Measurements from ENCODE around the gene CELF4.
"Not testable (repeated sequence)": the region's sequence is repeated elsewhere in the genome, so short reads cannot be mapped to it uniquely, and the experiment has no call there.

CELF4 gene

DNA sequence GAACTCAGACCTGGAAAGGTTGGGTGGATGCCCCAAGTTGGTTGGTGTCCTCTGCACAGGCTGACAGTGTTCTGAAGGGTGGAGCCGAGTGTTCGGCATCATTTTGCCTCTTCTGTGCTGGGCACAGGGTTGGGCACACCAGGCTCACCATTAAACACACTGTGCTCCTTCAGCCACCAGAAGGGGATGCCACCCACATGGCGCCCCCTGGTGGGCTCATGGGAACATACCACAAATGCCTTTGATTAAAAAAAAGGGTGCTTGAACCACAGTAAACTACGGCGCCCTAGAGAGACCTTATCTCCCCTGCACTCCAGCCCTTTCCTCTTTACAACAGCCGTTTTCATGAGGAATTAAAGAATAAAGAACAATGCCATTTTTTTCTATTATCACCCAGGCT is 89.4 kb downstream of the CELF4 start:
- H3K27me3 ChIP-seq (replicated peaks; ENCODE audit: control insufficient read depth, insufficient read depth, low read length, poor library complexity, severe bottlenecking), result no peaks in the 10 kb centered on the region
- H3K4me1 ChIP-seq (ENCODE audit: control insufficient read depth, insufficient read depth, low read length, poor library complexity, severe bottlenecking), result no peaks in the 10 kb centered on the region
- H3K4me3 ChIP-seq (ENCODE audit: insufficient read depth, low read depth, low read length, poor library complexity, severe bottlenecking), result no peak overlapping the region
- H3K9me3 ChIP-seq (ENCODE audit: control insufficient read depth, low read length), result no peaks in the 10 kb centered on the region
- H3K27ac ChIP-seq (ENCODE audit: insufficient read depth, low read length, poor library complexity, severe bottlenecking), result no peak overlapping the region
- DNase-seq, result no peak
- no peaks in the 10 kb centered on the region for H3K36me3 ChIP-seq (ENCODE audit: control insufficient read depth, insufficient read depth, low read length)

DNA sequence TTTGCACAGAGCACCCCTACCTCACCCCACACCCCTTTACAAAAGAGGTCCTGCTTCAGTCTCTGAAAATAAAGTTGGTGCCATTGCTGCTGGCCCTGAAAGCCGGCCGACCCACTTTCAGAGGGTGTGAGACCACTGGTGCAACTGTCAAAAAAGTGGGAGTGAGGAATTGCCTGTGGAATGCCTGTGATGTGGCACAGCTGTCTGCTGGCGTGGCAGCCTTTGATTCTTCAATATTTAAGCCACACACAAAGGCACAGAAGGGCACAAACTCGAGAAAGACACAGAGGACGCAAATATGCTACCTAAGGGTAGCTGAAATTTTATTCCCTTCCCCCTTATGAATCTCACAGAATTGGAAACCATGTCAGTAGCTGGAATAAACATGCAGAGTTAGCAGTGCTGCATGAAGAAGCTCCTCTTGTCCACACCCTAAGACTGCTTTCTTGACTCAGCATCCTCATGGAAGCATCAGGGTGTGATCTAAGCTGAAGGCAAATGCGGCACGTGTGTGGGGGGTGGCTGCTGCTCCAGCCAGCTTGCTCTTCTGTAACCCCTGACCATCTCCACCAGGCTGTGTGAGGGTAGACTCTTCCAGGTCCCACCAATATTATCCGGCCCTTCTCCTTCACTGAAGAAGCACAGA is 92.3 kb downstream of the CELF4 start:
- H3K4me1 ChIP-seq (ENCODE audit: control insufficient read depth, insufficient read depth, low read length, poor library complexity, severe bottlenecking), result no peaks in the 10 kb centered on the region
- H3K9me3 ChIP-seq (ENCODE audit: control insufficient read depth, low read length), result no peaks in the 10 kb centered on the region
- no peaks in the 10 kb centered on the region for H3K36me3 ChIP-seq (ENCODE audit: control insufficient read depth, insufficient read depth, low read length)
- no peak overlapping the region for H3K27ac ChIP-seq (ENCODE audit: insufficient read depth, low read length, poor library complexity, severe bottlenecking)
- H3K27me3 ChIP-seq (replicated peaks; ENCODE audit: control insufficient read depth, insufficient read depth, low read length, poor library complexity, severe bottlenecking), result no peaks in the 10 kb centered on the region
- no peak overlapping the region for H3K4me3 ChIP-seq (ENCODE audit: insufficient read depth, low read depth, low read length, poor library complexity, severe bottlenecking)
- DNase-seq, result no peak

DNA sequence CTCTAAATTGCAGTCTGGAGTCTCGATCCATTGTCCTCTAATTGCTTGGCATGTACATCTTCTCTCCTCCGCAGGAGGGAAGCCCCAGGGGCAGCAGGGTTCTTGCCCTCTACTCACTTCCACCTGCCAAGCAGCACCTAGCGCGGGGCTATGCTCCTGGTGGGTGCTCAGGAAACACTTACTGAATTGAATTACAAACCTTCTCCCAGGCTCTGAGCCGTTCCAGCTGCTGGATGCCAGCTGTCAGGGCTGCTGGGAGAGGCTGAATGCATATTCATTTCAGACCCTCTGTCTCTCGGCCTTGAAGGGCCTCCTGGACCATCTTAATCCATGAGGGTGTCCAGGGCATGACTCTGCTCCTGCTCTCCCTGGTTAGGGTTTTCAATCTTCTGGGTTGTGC is 94.0 kb downstream of the CELF4 start:
- Histone ChIP-seq H3K4me3 (ENCODE audit: insufficient read depth, low read depth, low read length, poor library complexity, severe bottlenecking) (no peak overlapping the region), H3K36me3 (ENCODE audit: control insufficient read depth, insufficient read depth, low read length) (no peaks in the 10 kb centered on the region), H3K9me3 (ENCODE audit: control insufficient read depth, low read length) (no peaks in the 10 kb centered on the region), H3K27ac (ENCODE audit: insufficient read depth, low read length, poor library complexity, severe bottlenecking) (no peak overlapping the region), H3K4me1 (ENCODE audit: control insufficient read depth, insufficient read depth, low read length, poor library complexity, severe bottlenecking) (no peaks in the 10 kb centered on the region), H3K27me3 (replicated peaks; ENCODE audit: control insufficient read depth, insufficient read depth, low read length, poor library complexity, severe bottlenecking) (no peaks in the 10 kb centered on the region)
- DNase-seq, result no peak

DNA sequence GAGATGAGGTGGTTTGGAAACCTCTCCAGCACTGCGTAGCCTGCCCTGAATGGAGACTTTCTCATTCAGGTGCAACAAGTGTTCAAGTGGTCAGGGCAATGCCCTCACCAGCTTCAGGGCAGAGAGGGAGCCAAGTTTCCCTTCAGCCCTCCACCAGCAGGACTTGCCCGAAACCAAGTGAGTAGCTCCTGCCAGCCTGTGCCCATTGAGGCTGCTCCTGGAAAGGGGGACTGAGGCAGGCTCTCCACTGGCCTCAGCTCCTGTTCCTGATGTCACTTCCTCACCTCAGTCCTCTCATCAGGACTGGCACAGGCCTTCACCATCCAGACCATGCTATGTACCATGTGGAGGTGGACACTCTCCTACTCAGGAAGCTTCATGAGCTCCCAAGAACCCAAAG is 94.6 kb downstream of the CELF4 start:
- Histone ChIP-seq H3K36me3 (ENCODE audit: control insufficient read depth, insufficient read depth, low read length) (no peaks in the 10 kb centered on the region), H3K27me3 (replicated peaks; ENCODE audit: control insufficient read depth, insufficient read depth, low read length, poor library complexity, severe bottlenecking) (no peaks in the 10 kb centered on the region), H3K4me3 (ENCODE audit: insufficient read depth, low read depth, low read length, poor library complexity, severe bottlenecking) (no peak overlapping the region), H3K9me3 (ENCODE audit: control insufficient read depth, low read length) (no peaks in the 10 kb centered on the region), H3K4me1 (ENCODE audit: control insufficient read depth, insufficient read depth, low read length, poor library complexity, severe bottlenecking) (no peaks in the 10 kb centered on the region), H3K27ac (ENCODE audit: insufficient read depth, low read length, poor library complexity, severe bottlenecking) (no peak overlapping the region)
- DNase-seq, result no peak

DNA sequence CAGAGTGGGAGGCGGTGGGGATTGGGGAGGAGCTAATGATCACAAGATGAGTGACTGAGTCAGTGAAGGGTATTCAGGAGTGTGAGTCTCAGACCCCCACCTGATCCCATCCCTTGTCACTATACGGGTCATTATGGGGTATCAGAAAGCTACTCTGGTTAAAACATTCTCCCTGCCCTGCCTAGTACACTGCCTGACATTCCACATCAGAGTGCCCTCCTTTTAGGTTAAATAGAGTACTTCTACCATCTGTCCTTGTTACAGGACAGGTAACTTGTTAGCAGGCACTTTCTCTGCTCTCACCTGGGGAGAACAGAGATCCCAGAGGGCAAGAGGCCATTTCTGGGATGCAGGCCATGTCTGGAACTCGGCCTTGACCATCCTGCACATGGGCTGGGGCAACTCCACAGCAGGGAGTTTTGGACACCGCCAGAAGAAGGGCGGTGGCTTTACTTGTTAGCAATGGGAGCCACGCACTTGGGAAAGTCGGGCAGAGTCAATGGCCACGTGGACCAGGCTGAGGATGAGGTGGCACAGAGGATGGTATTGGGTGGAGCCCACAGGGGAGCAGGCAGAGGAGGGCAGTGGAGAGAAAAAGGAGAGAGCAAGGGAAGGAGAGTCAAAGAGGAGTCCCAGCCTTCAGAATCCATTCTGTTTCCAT is 98.5 kb downstream of the CELF4 start:
- no peak overlapping the region for H3K4me3 ChIP-seq (ENCODE audit: insufficient read depth, low read depth, low read length, poor library complexity, severe bottlenecking)
- H3K27ac ChIP-seq (ENCODE audit: insufficient read depth, low read length, poor library complexity, severe bottlenecking), result no peak overlapping the region
- no peaks in the 10 kb centered on the region for H3K9me3 ChIP-seq (ENCODE audit: control insufficient read depth, low read length)
- no peaks in the 10 kb centered on the region for H3K27me3 ChIP-seq (replicated peaks; ENCODE audit: control insufficient read depth, insufficient read depth, low read length, poor library complexity, severe bottlenecking)
- no peaks in the 10 kb centered on the region for H3K36me3 ChIP-seq (ENCODE audit: control insufficient read depth, insufficient read depth, low read length)
- no peaks in the 10 kb centered on the region for H3K4me1 ChIP-seq (ENCODE audit: control insufficient read depth, insufficient read depth, low read length, poor library complexity, severe bottlenecking)
- DNase-seq, result no peak

DNA sequence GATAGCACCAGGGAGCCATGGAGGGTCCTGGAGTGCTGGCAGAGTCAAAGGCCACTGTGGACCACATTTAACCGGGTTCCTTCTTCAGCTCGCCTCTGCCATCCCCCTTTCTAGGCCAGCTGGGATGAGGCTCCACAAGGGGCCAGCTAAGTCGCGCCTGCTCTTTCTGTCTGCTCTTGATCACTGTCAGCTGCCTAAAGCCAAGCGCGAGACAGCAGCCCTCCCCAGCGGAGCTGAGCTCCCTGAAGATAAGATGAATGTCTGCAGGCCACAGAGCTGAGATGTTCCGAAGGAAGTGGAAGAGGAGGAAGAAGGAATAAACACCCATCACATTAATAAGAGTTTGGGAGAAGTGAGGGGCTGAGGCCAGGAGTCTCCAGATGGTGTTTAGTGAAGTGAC is 99.6 kb downstream of the CELF4 start:
- no peaks in the 10 kb centered on the region for H3K27me3 ChIP-seq (replicated peaks; ENCODE audit: control insufficient read depth, insufficient read depth, low read length, poor library complexity, severe bottlenecking)
- no peaks in the 10 kb centered on the region for H3K9me3 ChIP-seq (ENCODE audit: control insufficient read depth, low read length)
- H3K4me1 ChIP-seq (ENCODE audit: control insufficient read depth, insufficient read depth, low read length, poor library complexity, severe bottlenecking), result no peaks in the 10 kb centered on the region
- H3K4me3 ChIP-seq (ENCODE audit: insufficient read depth, low read depth, low read length, poor library complexity, severe bottlenecking), result no peak overlapping the region
- no peak overlapping the region for H3K27ac ChIP-seq (ENCODE audit: insufficient read depth, low read length, poor library complexity, severe bottlenecking)
- no peak for DNase-seq
- no peaks in the 10 kb centered on the region for H3K36me3 ChIP-seq (ENCODE audit: control insufficient read depth, insufficient read depth, low read length)

DNA sequence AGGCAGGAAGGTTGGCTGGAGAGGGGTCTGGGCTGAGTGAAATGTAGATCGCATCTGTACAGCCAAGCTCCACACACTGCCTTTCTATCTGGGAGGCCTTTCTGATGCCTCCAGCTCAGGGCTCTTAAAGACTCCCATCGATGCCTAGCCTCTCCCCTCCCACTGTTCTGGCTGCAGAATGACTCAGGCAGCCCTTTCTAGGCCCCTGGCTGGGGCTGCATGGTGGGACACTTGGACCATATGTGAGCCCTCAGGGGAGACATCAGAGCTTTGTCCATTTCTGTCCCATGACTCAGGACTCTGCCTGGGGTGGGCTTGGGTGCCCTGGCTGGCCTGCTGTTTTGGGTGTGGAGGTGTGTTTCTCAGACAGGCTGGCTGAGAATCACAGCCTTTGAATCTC is 101.3 kb downstream of the CELF4 start:
- Histone ChIP-seq H3K36me3 (ENCODE audit: control insufficient read depth, insufficient read depth, low read length) (no peaks in the 10 kb centered on the region), H3K4me1 (ENCODE audit: control insufficient read depth, insufficient read depth, low read length, poor library complexity, severe bottlenecking) (no peaks in the 10 kb centered on the region), H3K27ac (ENCODE audit: insufficient read depth, low read length, poor library complexity, severe bottlenecking) (no peak overlapping the region), H3K4me3 (ENCODE audit: insufficient read depth, low read depth, low read length, poor library complexity, severe bottlenecking) (no peak overlapping the region), H3K9me3 (ENCODE audit: control insufficient read depth, low read length) (no peaks in the 10 kb centered on the region), H3K27me3 (replicated peaks; ENCODE audit: control insufficient read depth, insufficient read depth, low read length, poor library complexity, severe bottlenecking) (no peaks in the 10 kb centered on the region)
- no peak for DNase-seq

DNA sequence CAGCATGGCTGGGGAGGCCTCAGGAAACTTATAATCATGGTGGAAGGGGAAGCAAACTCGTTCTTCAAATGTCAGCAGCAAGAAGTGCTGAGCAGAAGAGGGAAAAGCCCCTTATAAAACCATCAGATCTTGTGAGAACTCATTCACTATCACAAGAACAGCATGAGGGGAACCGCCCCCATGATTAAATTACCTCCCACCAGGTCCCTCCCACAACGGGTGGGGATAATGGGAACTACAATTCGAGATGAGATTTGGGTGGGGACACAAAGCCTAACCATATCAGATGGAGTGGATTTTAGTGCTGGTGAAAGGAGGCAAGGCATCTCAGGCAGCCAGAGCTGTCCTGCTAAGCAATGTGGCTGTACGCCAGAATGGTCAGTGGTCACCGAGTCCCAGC is 104.3 kb downstream of the CELF4 start:
- not testable (repeated sequence) for H3K4me1 ChIP-seq (ENCODE audit: control insufficient read depth, insufficient read depth, low read length, poor library complexity, severe bottlenecking); H3K27ac ChIP-seq (ENCODE audit: insufficient read depth, low read length, poor library complexity, severe bottlenecking); H3K4me3 ChIP-seq (ENCODE audit: insufficient read depth, low read depth, low read length, poor library complexity, severe bottlenecking); DNase-seq; H3K27me3 ChIP-seq (replicated peaks; ENCODE audit: control insufficient read depth, insufficient read depth, low read length, poor library complexity, severe bottlenecking); H3K36me3 ChIP-seq (ENCODE audit: control insufficient read depth, insufficient read depth, low read length); H3K9me3 ChIP-seq (ENCODE audit: control insufficient read depth, low read length)

DNA sequence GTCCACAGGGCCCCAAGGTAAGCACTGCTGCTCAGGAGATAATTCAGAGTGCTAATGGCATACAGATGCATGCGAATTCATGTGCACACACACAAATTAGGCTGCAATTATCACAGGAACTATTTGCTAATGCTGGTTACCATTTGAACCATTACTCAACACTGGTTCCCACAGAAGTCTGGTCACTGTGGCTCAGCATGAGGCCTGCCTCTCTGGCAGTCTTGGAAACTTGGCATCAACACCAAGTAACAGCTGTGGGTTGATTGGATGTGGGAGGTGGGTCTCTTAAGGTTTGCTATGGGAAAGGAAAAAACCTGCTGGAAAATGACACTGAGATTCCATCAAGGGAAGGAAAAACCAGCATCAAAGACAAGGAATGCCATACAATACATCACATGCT is 105.0 kb downstream of the CELF4 start:
- no peak for DNase-seq
- no peaks in the 10 kb centered on the region for H3K27me3 ChIP-seq (replicated peaks; ENCODE audit: control insufficient read depth, insufficient read depth, low read length, poor library complexity, severe bottlenecking)

DNA sequence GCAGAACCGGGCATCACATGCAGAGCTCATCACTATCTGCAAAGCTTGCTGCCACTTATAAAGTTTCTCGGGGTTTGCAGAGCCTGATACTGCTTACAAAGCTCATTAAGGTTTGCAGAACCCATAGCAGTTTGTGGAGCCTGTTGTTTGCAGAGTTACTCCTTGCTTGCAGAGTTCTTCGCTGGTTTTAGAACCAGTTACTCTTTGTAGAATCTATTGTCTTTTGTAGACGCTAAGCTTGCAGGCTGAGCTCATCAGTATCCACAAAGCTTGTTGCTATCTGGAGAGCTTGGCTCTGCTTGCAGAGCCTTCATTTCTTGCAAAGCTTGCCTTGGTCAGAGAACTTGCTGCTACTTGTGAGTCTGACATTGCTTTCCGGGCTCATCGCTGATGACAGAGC is 106.9 kb downstream of the CELF4 start:
- Histone ChIP-seq H3K9me3 (ENCODE audit: control insufficient read depth, low read length) (no peaks in the 10 kb centered on the region), H3K4me1 (ENCODE audit: control insufficient read depth, insufficient read depth, low read length, poor library complexity, severe bottlenecking) (no peaks in the 10 kb centered on the region), H3K27ac (ENCODE audit: insufficient read depth, low read length, poor library complexity, severe bottlenecking) (no peak overlapping the region), H3K36me3 (ENCODE audit: control insufficient read depth, insufficient read depth, low read length) (no peaks in the 10 kb centered on the region), H3K4me3 (ENCODE audit: insufficient read depth, low read depth, low read length, poor library complexity, severe bottlenecking) (no peak overlapping the region), H3K27me3 (replicated peaks; ENCODE audit: control insufficient read depth, insufficient read depth, low read length, poor library complexity, severe bottlenecking) (no peaks in the 10 kb centered on the region)
- no peak for DNase-seq

More for the DNA sequence above, 105.0 kb downstream of the CELF4 start:
- H3K4me3 ChIP-seq (ENCODE audit: insufficient read depth, low read depth, low read length, poor library complexity, severe bottlenecking), result no peak overlapping the region
- H3K4me1 ChIP-seq (ENCODE audit: control insufficient read depth, insufficient read depth, low read length, poor library complexity, severe bottlenecking), result no peaks in the 10 kb centered on the region
- no peaks in the 10 kb centered on the region for H3K9me3 ChIP-seq (ENCODE audit: control insufficient read depth, low read length)
- no peaks in the 10 kb centered on the region for H3K36me3 ChIP-seq (ENCODE audit: control insufficient read depth, insufficient read depth, low read length)
- H3K27ac ChIP-seq (ENCODE audit: insufficient read depth, low read length, poor library complexity, severe bottlenecking), result no peak overlapping the region

All from effector memory CD4-positive, alpha-beta T cell (primary cell).